ENCODE results near the gene GRIK1. TPM values are rescaled to one million over a fixed set of nuclear protein-coding genes. Genes with fewer than 3 reads are reported as not detected.

Gene GRIK1
- total RNA-seq, 2 experiments from 2014 or later: not detected

- no peaks in the 10 kb centered on the region for H3K9me3 Mint-ChIP-seq
- H3K4me1 Mint-ChIP-seq: no peaks in the 10 kb centered on the region
- no peak overlapping the region for H3K27ac Mint-ChIP-seq
- no peaks in the 10 kb centered on the region for H3K27me3 Mint-ChIP-seq
- H3K36me3 Mint-ChIP-seq (ENCODE audit: low read depth): no peaks in the 10 kb centered on the region
- no peak overlapping the region for H3K4me3 Mint-ChIP-seq
- no peak for DNase-seq
- ChIA-PET POLR2A (interaction anchor here (0.9 kb wide), 1 partner anchor 185 kb away, joined by 3 read pairs; no protein-coding TSS in a partner anchor), CTCF (no interaction called here)
These were observed 209.5 kb downstream of the GRIK1 start for GRCh38 chr21:29730281-29730680.

- Mint-ChIP-seq H3K4me1 (no peaks in the 10 kb centered on the region), H3K9me3 (no peaks in the 10 kb centered on the region), H3K4me3 (no peak overlapping the region), H3K27me3 (no peaks in the 10 kb centered on the region), H3K36me3 (ENCODE audit: low read depth) (no peaks in the 10 kb centered on the region), H3K27ac (no peak overlapping the region)
- POLR2A ChIA-PET: no interaction called here
- CTCF ChIA-PET: no interaction called here
- DNase-seq: no peak
These were observed 213.8 kb downstream of the GRIK1 start for GRCh38 chr21:29726044-29726443.

- Mint-ChIP-seq H3K27me3 (no peaks in the 10 kb centered on the region), H3K36me3 (ENCODE audit: low read depth) (no peaks in the 10 kb centered on the region), H3K9me3 (no peaks in the 10 kb centered on the region), H3K4me1 (no peaks in the 10 kb centered on the region), H3K4me3 (no peak overlapping the region), H3K27ac (no peak overlapping the region)
- POLR2A ChIA-PET: no interaction called here
- no peak for DNase-seq
- CTCF ChIA-PET: no interaction called here
These were observed 214.6 kb downstream of the GRIK1 start for GRCh38 chr21:29725025-29725736.

- no peaks in the 10 kb centered on the region for H3K9me3 Mint-ChIP-seq
- no peak for DNase-seq
- ChIA-PET CTCF (no interaction called here), POLR2A (no interaction called here)
- H3K27me3 Mint-ChIP-seq: no peaks in the 10 kb centered on the region
- H3K4me3 Mint-ChIP-seq: no peak overlapping the region
- no peaks in the 10 kb centered on the region for H3K4me1 Mint-ChIP-seq
- H3K36me3 Mint-ChIP-seq (ENCODE audit: low read depth): no peaks in the 10 kb centered on the region
- H3K27ac Mint-ChIP-seq: no peak overlapping the region
These were observed 217.8 kb downstream of the GRIK1 start for GRCh38 chr21:29721964-29722363.

- POLR2A ChIA-PET: no interaction called here
- DNase-seq: no peak
- H3K36me3 Mint-ChIP-seq (ENCODE audit: low read depth): no peaks in the 10 kb centered on the region
- no peaks in the 10 kb centered on the region for H3K27me3 Mint-ChIP-seq
- no peaks in the 10 kb centered on the region for H3K4me1 Mint-ChIP-seq
- CTCF ChIA-PET: no interaction called here
- H3K27ac Mint-ChIP-seq: no peak overlapping the region
- peaks cover 4% of the 10 kb centered on the region for H3K9me3 Mint-ChIP-seq
- no peak overlapping the region for H3K4me3 Mint-ChIP-seq
These were observed 218.6 kb downstream of the GRIK1 start for GRCh38 chr21:29721221-29721620.

GRCh38 chr21:29719521-29719920 is 220.3 kb downstream of the GRIK1 start:
- Mint-ChIP-seq H3K36me3 (ENCODE audit: low read depth) (no peaks in the 10 kb centered on the region), H3K27ac (no peak overlapping the region), H3K27me3 (no peaks in the 10 kb centered on the region), H3K4me1 (no peaks in the 10 kb centered on the region), H3K4me3 (no peak overlapping the region), H3K9me3 (peaks cover 9% of the 10 kb centered on the region)
- no peak for DNase-seq
- CTCF ChIA-PET: interaction anchor here (0.7 kb wide), 1 partner anchor 243 kb away, joined by 3 read pairs; no protein-coding TSS in a partner anchor
- POLR2A ChIA-PET: no interaction called here

- ChIA-PET POLR2A (no interaction called here), CTCF (no interaction called here)
- Mint-ChIP-seq H3K27me3 (no peaks in the 10 kb centered on the region), H3K4me1 (no peaks in the 10 kb centered on the region), H3K4me3 (no peak overlapping the region), H3K9me3 (peaks cover 9% of the 10 kb centered on the region), H3K27ac (no peak overlapping the region), H3K36me3 (ENCODE audit: low read depth) (no peaks in the 10 kb centered on the region)
- no peak for DNase-seq
These were observed 221.5 kb downstream of the GRIK1 start for GRCh38 chr21:29718081-29718815.

GRCh38 chr21:29717659-29718058 is 222.1 kb downstream of the GRIK1 start:
- no peaks in the 10 kb centered on the region for H3K36me3 Mint-ChIP-seq (ENCODE audit: low read depth)
- H3K9me3 Mint-ChIP-seq: peaks cover 9% of the 10 kb centered on the region
- no peaks in the 10 kb centered on the region for H3K27me3 Mint-ChIP-seq
- H3K4me3 Mint-ChIP-seq: no peak overlapping the region
- H3K27ac Mint-ChIP-seq: no peak overlapping the region
- no peaks in the 10 kb centered on the region for H3K4me1 Mint-ChIP-seq
- ChIA-PET POLR2A (no interaction called here), CTCF (no interaction called here)
- DNase-seq: no peak

GRCh38 chr21:29716753-29717152 is 223.0 kb downstream of the GRIK1 start:
- no peak for DNase-seq
- H3K9me3 Mint-ChIP-seq: peaks cover 9% of the 10 kb centered on the region
- H3K27ac Mint-ChIP-seq: no peak overlapping the region
- H3K27me3 Mint-ChIP-seq: no peaks in the 10 kb centered on the region
- no peak overlapping the region for H3K4me3 Mint-ChIP-seq
- ChIA-PET CTCF (no interaction called here), POLR2A (no interaction called here)
- H3K4me1 Mint-ChIP-seq: no peaks in the 10 kb centered on the region
- H3K36me3 Mint-ChIP-seq (ENCODE audit: low read depth): no peaks in the 10 kb centered on the region

GRCh38 chr21:29715089-29715488 is 224.7 kb downstream of the GRIK1 start:
- H3K36me3 Mint-ChIP-seq (ENCODE audit: low read depth): no peaks in the 10 kb centered on the region
- no peaks in the 10 kb centered on the region for H3K4me1 Mint-ChIP-seq
- ChIA-PET CTCF (no interaction called here), POLR2A (no interaction called here)
- no peaks in the 10 kb centered on the region for H3K27me3 Mint-ChIP-seq
- DNase-seq: no peak
- H3K27ac Mint-ChIP-seq: no peak overlapping the region
- no peak overlapping the region for H3K4me3 Mint-ChIP-seq
- H3K9me3 Mint-ChIP-seq: peaks cover 9% of the 10 kb centered on the region

GRCh38 chr21:29712818-29713217 is 227.0 kb downstream of the GRIK1 start:
- no peaks in the 10 kb centered on the region for H3K36me3 Mint-ChIP-seq (ENCODE audit: low read depth)
- H3K27me3 Mint-ChIP-seq: no peaks in the 10 kb centered on the region
- H3K4me3 Mint-ChIP-seq: no peak overlapping the region
- peaks cover 9% of the 10 kb centered on the region for H3K9me3 Mint-ChIP-seq
- no peaks in the 10 kb centered on the region for H3K4me1 Mint-ChIP-seq
- POLR2A ChIA-PET: no interaction called here
- no peak overlapping the region for H3K27ac Mint-ChIP-seq
- CTCF ChIA-PET: no interaction called here
- DNase-seq: no peak

GRCh38 chr21:29711236-29711635 is 228.6 kb downstream of the GRIK1 start:
- CTCF ChIA-PET: no interaction called here
- Mint-ChIP-seq H3K9me3 (peaks cover 6% of the 10 kb centered on the region), H3K27ac (no peak overlapping the region)

GRCh38 chr21:29710498-29710897 is 229.3 kb downstream of the GRIK1 start:
- ChIA-PET POLR2A (no interaction called here), CTCF (no interaction called here)
- Mint-ChIP-seq H3K9me3 (peaks cover 2% of the 10 kb centered on the region), H3K36me3 (ENCODE audit: low read depth) (no peaks in the 10 kb centered on the region), H3K27ac (no peak overlapping the region), H3K4me3 (no peak overlapping the region), H3K27me3 (no peaks in the 10 kb centered on the region), H3K4me1 (no peaks in the 10 kb centered on the region)
- no peak for DNase-seq

More at GRCh38 chr21:29711236-29711635, 228.6 kb downstream of the GRIK1 start:
- POLR2A ChIA-PET: no interaction called here
- H3K27me3 Mint-ChIP-seq: no peaks in the 10 kb centered on the region
- H3K4me3 Mint-ChIP-seq: no peak overlapping the region
- no peaks in the 10 kb centered on the region for H3K36me3 Mint-ChIP-seq (ENCODE audit: low read depth)
- H3K4me1 Mint-ChIP-seq: no peaks in the 10 kb centered on the region
- DNase-seq: no peak

- POLR2A ChIA-PET: no interaction called here
- Mint-ChIP-seq H3K27me3 (no peaks in the 10 kb centered on the region), H3K36me3 (ENCODE audit: low read depth) (no peaks in the 10 kb centered on the region), H3K27ac (no peak overlapping the region), H3K4me1 (no peaks in the 10 kb centered on the region), H3K4me3 (no peak overlapping the region), H3K9me3 (no peaks in the 10 kb centered on the region)
- DNase-seq: no peak
- CTCF ChIA-PET: no interaction called here
These were observed 231.4 kb downstream of the GRIK1 start for GRCh38 chr21:29708401-29708800.

All from activated CD4-positive, alpha-beta memory T cell treated with anti-CD3 and anti-CD28 coated beads, Interleukin-2, amount 10 ng/mL, durations not matched to agents 7 days and 5 days (primary cell).